Mesenchymal stem cell (in vitro differentiated cells and primary cell): Measurements from ENCODE around the gene PANK2.

Source experiments
- DNase-seq: peaks from one replicate; pipeline ENCODE4 v3.0.0-alpha.2; 2013
- H2AFZ ChIP-seq: one replicate; pipeline ENCODE4 v1.6.1; 2013; ENCODE audit warnings: low read depth, mild to moderate bottlenecking, control low read depth, inconsistent platforms, low read length, moderate library complexity
- H2AK5ac ChIP-seq: 2 replicates; pipeline ENCODE4 v1.6.1; 2013; ENCODE audit warnings: low read length, moderate library complexity, mild to moderate bottlenecking, inconsistent platforms; ENCODE audit not compliant: severe bottlenecking
- H2BK120ac ChIP-seq: one replicate; pipeline ENCODE4 v1.6.1; 2013; ENCODE audit warnings: low read depth, mild to moderate bottlenecking, inconsistent platforms, low read length, moderate library complexity
- H2BK12ac ChIP-seq, 2 experiments: one replicate each; pipeline ENCODE4 v1.6.1; 2013; ENCODE audit warnings: inconsistent platforms in 2 of 2, low read length in 2 of 2, mild to moderate bottlenecking in 2 of 2, moderate library complexity in 2 of 2, control low read depth in 1 of 2
- H2BK15ac ChIP-seq: one replicate; pipeline ENCODE4 v1.6.1; 2013; ENCODE audit warnings: mild to moderate bottlenecking, low read depth, inconsistent platforms; ENCODE audit not compliant: poor library complexity, severe bottlenecking
- H2BK5ac ChIP-seq: 2 replicates; pipeline ENCODE4 v1.6.1; 2013; ENCODE audit warnings: low read depth, mild to moderate bottlenecking, low read length, control low read depth, inconsistent platforms; ENCODE audit not compliant: poor library complexity, severe bottlenecking
- H3K14ac ChIP-seq, 2 experiments: one replicate each; pipeline ENCODE4 v1.6.1; 2013; ENCODE audit warnings: inconsistent platforms in 2 of 2, low read length in 2 of 2, control low read depth in 1 of 2, mild to moderate bottlenecking in 1 of 2, moderate library complexity in 1 of 2
- H3K18ac ChIP-seq, 2 experiments: one replicate each; pipeline ENCODE4 v1.6.1; 2013; ENCODE audit warnings: inconsistent platforms in 2 of 2, low read length in 2 of 2, control low read depth in 1 of 2, low read depth in 1 of 2, mild to moderate bottlenecking in 1 of 2
- H3K23ac ChIP-seq, 2 experiments: one replicate each; pipeline ENCODE4 v1.6.1; 2013; ENCODE audit warnings: inconsistent platforms in 2 of 2, low read length in 2 of 2, mild to moderate bottlenecking in 2 of 2, moderate library complexity in 2 of 2, control low read depth in 1 of 2
- H3K27ac ChIP-seq: 2 replicates; pipeline ENCODE4 v1.5.1; 2013; ENCODE audit warnings: mild to moderate bottlenecking, moderate library complexity, low read length, control low read depth, inconsistent platforms; ENCODE audit not compliant: poor library complexity, severe bottlenecking
- H3K27me3 ChIP-seq, 2 experiments: 2 replicates each; pipeline versions ENCODE4 v1.6.1 to v1.7.0; 2013; ENCODE audit warnings: low read length in 2 of 2, mild to moderate bottlenecking in 2 of 2, moderate library complexity in 2 of 2, control low read depth in 1 of 2, inconsistent platforms in 1 of 2; ENCODE audit not compliant: control insufficient read depth in 1 of 2, insufficient read depth in 1 of 2
- H3K36me3 ChIP-seq, 2 experiments: 2 replicates each; pipeline versions ENCODE4 v1.6.1 to v1.7.0; 2013; ENCODE audit warnings: low read length in 2 of 2, control low read depth in 1 of 2, inconsistent platforms in 1 of 2, low read depth in 1 of 2, mild to moderate bottlenecking in 1 of 2; ENCODE audit not compliant: insufficient read depth in 2 of 2, control insufficient read depth in 1 of 2
- H3K4ac ChIP-seq, 2 experiments: one replicate each; pipeline ENCODE4 v1.6.1; 2013; ENCODE audit warnings: inconsistent platforms in 2 of 2, low read length in 2 of 2, mild to moderate bottlenecking in 2 of 2, moderate library complexity in 2 of 2, control low read depth in 1 of 2, low read depth in 1 of 2
- H3K4me1 ChIP-seq: 2 replicates; pipeline ENCODE4 v1.6.1; 2013; ENCODE audit warnings: low read depth, low read length, control low read depth; ENCODE audit not compliant: control insufficient read depth, insufficient read depth
- H3K4me2 ChIP-seq: 2 replicates; pipeline ENCODE4 v1.6.1; 2013; ENCODE audit warnings: low read length, mild to moderate bottlenecking, inconsistent platforms; ENCODE audit not compliant: poor library complexity, severe bottlenecking
- H3K4me3 ChIP-seq, 2 experiments: 2 replicates each; pipeline versions ENCODE4 v1.5.1 to v1.7.0; 2013; ENCODE audit warnings: low read length in 2 of 2, mild to moderate bottlenecking in 2 of 2, control low read depth in 1 of 2, low read depth in 1 of 2; ENCODE audit not compliant: insufficient read depth in 1 of 2
- H3K79me1 ChIP-seq: replicated peaks from 2 replicates; pipeline ENCODE4 v1.6.1; 2013; ENCODE audit warnings: mild to moderate bottlenecking, control low read depth, low read length, inconsistent platforms; ENCODE audit not compliant: poor library complexity, severe bottlenecking
- H3K9ac ChIP-seq: 2 replicates; pipeline ENCODE4 v1.7.0; 2013; ENCODE audit warnings: mild to moderate bottlenecking, low read length, moderate library complexity
- H3K9me3 ChIP-seq: 2 replicates; pipeline ENCODE4 v1.7.0; 2013; ENCODE audit warnings: mild to moderate bottlenecking, low read length; ENCODE audit not compliant: control insufficient read depth
- H4K8ac ChIP-seq: one replicate; pipeline ENCODE4 v1.6.1; 2013; ENCODE audit warnings: inconsistent platforms, mild to moderate bottlenecking, low read length, moderate library complexity
- H4K91ac ChIP-seq: one replicate; pipeline ENCODE4 v1.6.1; 2013; ENCODE audit warnings: mild to moderate bottlenecking, low read length, inconsistent platforms
- WGBS: methylation state at CpG from one replicate; pipeline ENCODE4 v1.1.7; 2013; ENCODE audit warnings: mixed read lengths; 5-methylcytosine and 5-hydroxymethylcytosine counted together

PANK2 gene

GRCh38 chr20:3919352-3919751 is 30.2 kb downstream of the PANK2 start:
- Histone ChIP-seq H3K27me3 (no peaks in the 10 kb centered on the region), H3K4me2 (no peak overlapping the region), H3K4me1 (peaks cover 13% of the 10 kb centered on the region), H2AFZ (no peak overlapping the region), H2BK15ac (no peak overlapping the region), H3K9me3 (no peaks in the 10 kb centered on the region), H3K4ac (no peak overlapping the region), H3K18ac (no peak overlapping the region), H2AK5ac (no peak overlapping the region), H3K27ac (no peak overlapping the region), H2BK12ac (no peak overlapping the region), H3K79me1 (peaks cover 13% of the 10 kb centered on the region), H4K8ac (no peak overlapping the region), H2BK5ac (no peak overlapping the region), H3K36me3 (peaks cover 33 to 95% of the 10 kb centered on the region in 2 experiments), H3K23ac (no peak overlapping the region), H3K9ac (peak overlapping the region; percentile 32), H3K4me3 (no peak overlapping the region), H3K14ac (no peak overlapping the region), H2BK120ac (no peak overlapping the region), H4K91ac (no peak overlapping the region)
- DNase-seq = peak; percentile 37
- 100% methylated on average over 1 of the region's 1 CpG for WGBS

- Histone ChIP-seq H4K8ac (no peak overlapping the region), H2BK5ac (no peak overlapping the region), H3K9me3 (no peaks in the 10 kb centered on the region), H4K91ac (no peak overlapping the region), H3K27me3 (no peaks in the 10 kb centered on the region), H2BK15ac (no peak overlapping the region), H3K9ac (no peak overlapping the region), H2BK12ac (no peak overlapping the region), H3K4me3 (no peak overlapping the region), H3K23ac (no peak overlapping the region), H2AK5ac (no peak overlapping the region), H2BK120ac (no peak overlapping the region), H3K4ac (no peak overlapping the region), H3K18ac (no peak overlapping the region), H3K4me1 (peaks cover 25% of the 10 kb centered on the region), H3K27ac (no peak overlapping the region), H3K14ac (no peak overlapping the region), H3K79me1 (peaks cover 28% of the 10 kb centered on the region), H3K4me2 (no peak overlapping the region), H3K36me3 (peaks cover 50 to 86% of the 10 kb centered on the region in 2 experiments), H2AFZ (no peak overlapping the region)
- no peak for DNase-seq
- WGBS = 96% methylated on average over 13 of the region's 13 CpGs
Observed at GRCh38 chr20:3922223-3922982, 33.2 kb downstream of the PANK2 start.

DNA sequence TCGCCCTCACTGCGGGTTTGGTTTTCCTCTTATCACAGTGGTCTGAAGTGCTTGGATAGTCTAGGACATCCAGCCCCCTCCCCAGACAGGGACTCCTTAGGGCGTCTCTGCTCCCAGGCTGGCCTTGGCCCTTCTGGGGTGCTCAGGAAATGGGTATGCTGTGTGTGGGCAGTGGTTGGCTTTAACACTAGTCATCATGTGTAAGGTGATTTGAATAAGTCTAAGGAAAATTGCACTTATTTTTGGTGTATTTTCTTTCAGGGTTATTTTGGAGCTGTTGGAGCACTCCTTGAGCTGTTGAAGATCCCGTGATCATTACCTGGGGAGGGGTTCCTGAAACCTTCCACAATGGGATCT is 33.8 kb downstream of the PANK2 start:
- no peak overlapping the region for H2BK120ac ChIP-seq
- DNase-seq = no peak
- 100% methylated on average over 3 of the region's 4 CpGs for WGBS
- no peak overlapping the region for H3K27ac ChIP-seq
- H3K9ac ChIP-seq = no peak overlapping the region
- peaks cover 25% of the 10 kb centered on the region for H3K4me1 ChIP-seq
- H2BK5ac ChIP-seq = no peak overlapping the region
- no peak overlapping the region for H3K23ac ChIP-seq
- no peak overlapping the region for H2AK5ac ChIP-seq
- no peaks in the 10 kb centered on the region for H3K27me3 ChIP-seq
- no peak overlapping the region for H4K8ac ChIP-seq
- H3K14ac ChIP-seq = no peak overlapping the region
- H2AFZ ChIP-seq = no peak overlapping the region
- H2BK12ac ChIP-seq = no peak overlapping the region
- H3K4ac ChIP-seq = no peak overlapping the region
- H3K79me1 ChIP-seq = peaks cover 30% of the 10 kb centered on the region
- no peak overlapping the region for H3K4me3 ChIP-seq
- peaks cover 54 to 83% of the 10 kb centered on the region in 2 experiments for H3K36me3 ChIP-seq
- H3K9me3 ChIP-seq = no peaks in the 10 kb centered on the region
- H4K91ac ChIP-seq = no peak overlapping the region
- H3K4me2 ChIP-seq = no peak overlapping the region
- H2BK15ac ChIP-seq = no peak overlapping the region
- H3K18ac ChIP-seq = no peak overlapping the region

DNA sequence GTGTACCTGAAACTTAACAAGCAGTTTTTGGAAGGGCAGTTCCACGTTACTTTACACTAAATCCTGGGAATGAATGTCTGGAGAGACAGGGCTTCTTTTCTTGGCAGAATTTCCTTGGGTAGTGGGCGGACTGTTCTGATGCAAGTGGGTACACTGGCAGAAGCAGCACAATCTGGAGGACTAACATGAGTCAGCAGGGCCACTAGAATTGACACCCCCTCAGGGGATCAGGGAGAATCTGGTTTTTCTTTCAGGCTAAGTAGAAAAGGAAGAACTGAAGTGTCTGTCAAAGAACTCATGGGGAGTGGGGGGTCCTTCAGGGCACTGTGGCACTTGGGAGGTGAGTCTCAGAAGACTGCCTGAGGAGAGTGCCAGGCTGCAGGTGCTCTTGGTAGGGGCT is 34.6 kb downstream of the PANK2 start:
- no peak overlapping the region for H2BK12ac ChIP-seq
- no peak overlapping the region for H3K4me3 ChIP-seq
- no peak overlapping the region for H3K18ac ChIP-seq
- H3K9me3 ChIP-seq = no peaks in the 10 kb centered on the region
- H2BK15ac ChIP-seq = no peak overlapping the region
- no peak overlapping the region for H3K23ac ChIP-seq
- no peak overlapping the region for H2BK120ac ChIP-seq
- H3K9ac ChIP-seq = peak overlapping the region; percentile 37
- no peak overlapping the region for H4K91ac ChIP-seq
- H2BK5ac ChIP-seq = no peak overlapping the region
- no peak overlapping the region for H3K27ac ChIP-seq
- H3K14ac ChIP-seq = no peak overlapping the region
- H3K36me3 ChIP-seq = peaks cover 50 to 74% of the 10 kb centered on the region in 2 experiments
- WGBS = 96% methylated on average over 2 of the region's 2 CpGs
- peaks cover 33% of the 10 kb centered on the region for H3K79me1 ChIP-seq
- no peak overlapping the region for H2AK5ac ChIP-seq
- no peak overlapping the region for H2AFZ ChIP-seq
- H3K4me1 ChIP-seq = peaks cover 27% of the 10 kb centered on the region
- peak overlapping the region; percentile 57 for H4K8ac ChIP-seq
- peak; percentile 50 for DNase-seq
- H3K4me2 ChIP-seq = no peak overlapping the region
- no peak overlapping the region for H3K4ac ChIP-seq
- H3K27me3 ChIP-seq = no peaks in the 10 kb centered on the region
